ENCODE measurements around the gene KCTD11.
"Not testable (repeated sequence)": the region's sequence is repeated elsewhere in the genome, so short reads cannot be mapped to it uniquely, and the experiment has no call there.

KCTD11 gene

GRCh38 chr17:7347630-7348477 lies 4.1 kb upstream of the KCTD11 start:
- DNase-seq = no peak

- peak; percentile 7 for DNase-seq
Measured at GRCh38 chr17:7348478-7349242, 3.3 kb upstream of the KCTD11 start.

GRCh38 chr17:7352503-7352889 lies 534 bp downstream of the KCTD11 start:
- DNase-seq = no peak

- no peak for DNase-seq
Measured at GRCh38 chr17:7352910-7353635, 1.1 kb downstream of the KCTD11 start.

- DNase-seq = peak; percentile 53
Measured at GRCh38 chr17:7354262-7354843, 2.4 kb downstream of the KCTD11 start.

GRCh38 chr17:7355053-7355452 lies 3.1 kb downstream of the KCTD11 start, which contains the start of gene TMEM95:
TMEM95 (plus strand) TSS chr17:7355156; CDS start chr17:7355205, 49 bp downstream.
- peak; percentile 25 for DNase-seq

- DNase-seq = no peak
Measured at GRCh38 chr17:7355573-7355972, 3.6 kb downstream of the KCTD11 start.

- DNase-seq = peak; percentile 73
Measured at GRCh38 chr17:7356072-7356549, 4.1 kb downstream of the KCTD11 start.

GRCh38 chr17:7356756-7357155 lies 4.8 kb downstream of the KCTD11 start:
- no peak for DNase-seq

GRCh38 chr17:7357381-7357780 lies 5.4 kb downstream of the KCTD11 start:
- no peak for DNase-seq

GRCh38 chr17:7361906-7362305 lies 9.9 kb downstream of the KCTD11 start:
- DNase-seq = no peak

GRCh38 chr17:7363311-7363710 lies 11.3 kb downstream of the KCTD11 start:
- no peak for DNase-seq

GRCh38 chr17:7365963-7366362 lies 14.0 kb downstream of the KCTD11 start:
- DNase-seq = not testable (repeated sequence)

- no peak for DNase-seq
Measured at GRCh38 chr17:7367083-7367482, 15.1 kb downstream of the KCTD11 start.

- no peak for DNase-seq
Measured at GRCh38 chr17:7367918-7368598, 16.1 kb downstream of the KCTD11 start.

GRCh38 chr17:7368599-7368994 lies 16.6 kb downstream of the KCTD11 start:
- not testable (repeated sequence) for DNase-seq

- no peak for DNase-seq
Measured at GRCh38 chr17:7369825-7370224, 17.9 kb downstream of the KCTD11 start.

- no peak for DNase-seq
Measured at GRCh38 chr17:7370853-7371252, 18.9 kb downstream of the KCTD11 start.

- DNase-seq = no peak
Measured at GRCh38 chr17:7374353-7374752, 22.4 kb downstream of the KCTD11 start.

- no peak for DNase-seq
Measured at GRCh38 chr17:7379134-7379533, 27.2 kb downstream of the KCTD11 start.

- peak; percentile 78 for DNase-seq
Measured at GRCh38 chr17:7380321-7380720, 28.4 kb downstream of the KCTD11 start.

Data from NCI-H69 (cell line).